Measurements from ENCODE around the gene TIMM29.
A peak's percentile ranks its signal among the peaks of the same experiment; 100 is the strongest.

The TIMM29 gene

DNA sequence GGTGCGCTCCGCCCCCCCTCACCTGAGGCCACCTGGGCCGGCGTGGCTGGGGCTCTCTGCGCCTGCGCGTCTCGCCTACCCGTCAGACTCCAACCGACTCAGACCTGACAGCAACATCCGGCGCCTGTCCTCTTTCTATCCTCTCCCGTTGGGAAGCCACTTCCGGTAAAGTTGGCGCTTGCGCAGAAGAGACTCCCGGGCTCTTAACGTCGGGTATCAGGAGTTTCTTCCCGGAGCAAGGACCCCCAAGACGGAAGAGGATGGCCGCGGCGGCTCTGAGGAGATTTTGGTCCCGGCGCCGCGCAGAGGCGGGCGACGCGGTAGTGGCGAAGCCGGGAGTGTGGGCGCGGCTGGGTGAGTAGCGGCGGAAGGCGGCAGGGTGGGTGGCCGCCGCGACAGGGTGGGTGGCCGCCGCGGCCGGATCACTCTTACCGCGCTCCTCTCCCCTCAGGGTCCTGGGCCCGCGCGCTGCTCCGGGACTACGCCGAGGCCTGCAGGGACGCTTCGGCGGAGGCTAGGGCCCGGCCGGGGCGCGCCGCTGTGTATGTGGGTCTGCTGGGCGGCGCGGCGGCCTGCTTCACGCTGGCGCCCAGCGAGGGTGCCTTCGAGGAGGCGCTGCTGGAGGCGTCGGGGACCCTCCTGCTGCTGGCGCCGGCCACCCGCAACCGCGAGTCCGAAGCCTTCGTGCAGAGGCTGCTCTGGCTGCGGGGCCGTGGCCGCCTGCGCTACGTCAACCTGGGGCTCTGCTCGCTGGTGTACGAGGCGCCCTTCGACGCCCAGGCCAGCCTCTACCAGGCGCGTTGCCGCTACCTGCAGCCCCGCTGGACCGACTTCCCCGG lies at the start of gene TIMM29, which contains the start of gene YIPF2:
TIMM29 (plus strand) TSS at position 249 of the 839 bp plus-strand sequence; CDS start at position 261, 12 bp downstream.
YIPF2 (minus strand) TSS at position 77 of the 839 bp plus-strand sequence. CDS start 229 bp downstream, outside the sequence.
- DNase-seq: peak; percentile 96 to 98

DNA sequence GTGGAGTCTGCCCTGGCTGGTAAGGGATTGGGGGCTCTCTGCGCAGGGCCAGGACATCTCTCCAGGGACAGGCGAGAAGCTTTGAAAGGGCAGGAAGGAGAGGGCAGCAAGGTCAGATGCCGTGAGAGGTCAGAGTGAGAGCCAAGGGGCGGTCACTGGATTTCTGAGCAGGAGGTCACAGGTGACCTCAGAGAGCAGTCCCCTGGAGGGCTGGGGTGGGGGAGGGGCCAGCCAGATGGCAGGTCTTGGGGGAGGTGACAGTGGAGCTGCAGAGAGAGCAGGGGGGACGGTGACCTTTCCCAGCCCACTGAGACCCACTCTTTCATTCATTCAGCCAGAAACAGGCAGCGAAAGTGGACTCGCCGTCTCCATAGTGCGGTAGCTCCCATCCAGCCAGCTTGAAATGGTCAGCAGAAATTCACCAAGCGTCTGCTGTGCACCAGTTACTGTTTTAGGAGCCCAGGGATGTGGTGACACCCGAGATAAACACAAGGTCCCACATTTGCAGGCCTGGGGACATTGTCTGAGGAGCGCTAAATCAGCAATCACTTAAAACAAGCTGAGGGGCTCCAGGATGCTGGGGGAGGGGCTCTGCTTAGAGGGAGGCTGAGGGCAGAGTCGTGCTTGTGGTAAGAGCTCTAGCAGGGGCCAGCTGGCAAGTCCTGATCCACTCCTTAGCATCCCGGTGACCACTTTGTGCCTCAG lies 47.1 kb upstream of the TIMM29 start:
- DNase-seq: no peak

- no peak for DNase-seq
These were observed 46.5 kb upstream of the TIMM29 start for GRCh38 chr19:10882108-10882457.

DNA sequence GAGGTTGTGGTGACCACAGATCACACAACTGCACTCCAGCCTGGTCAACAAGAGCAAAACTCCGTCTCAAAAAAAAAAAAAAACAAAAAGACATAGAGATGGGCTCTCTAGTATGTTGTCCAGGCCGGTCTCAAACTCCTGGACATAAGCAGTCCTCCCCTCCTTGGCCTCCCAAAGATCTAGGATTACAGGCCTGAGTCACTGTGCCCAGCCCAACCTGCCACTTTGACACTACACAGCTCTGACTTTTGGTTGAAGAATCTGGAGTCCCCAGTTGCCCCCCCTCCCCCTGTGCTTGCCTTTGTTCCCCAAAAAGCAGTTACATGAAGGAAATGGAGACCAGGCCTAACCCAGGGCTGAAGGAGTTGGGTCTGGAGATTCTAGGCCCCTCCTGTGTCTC lies 44.3 kb upstream of the TIMM29 start:
- DNase-seq: no peak

GRCh38 chr19:10885201-10886169 lies 43.1 kb upstream of the TIMM29 start:
- no peak for DNase-seq

GRCh38 chr19:10887616-10888367 lies 40.8 kb upstream of the TIMM29 start:
- DNase-seq: no peak

GRCh38 chr19:10888421-10888866 lies 40.2 kb upstream of the TIMM29 start:
- DNase-seq: no peak

DNA sequence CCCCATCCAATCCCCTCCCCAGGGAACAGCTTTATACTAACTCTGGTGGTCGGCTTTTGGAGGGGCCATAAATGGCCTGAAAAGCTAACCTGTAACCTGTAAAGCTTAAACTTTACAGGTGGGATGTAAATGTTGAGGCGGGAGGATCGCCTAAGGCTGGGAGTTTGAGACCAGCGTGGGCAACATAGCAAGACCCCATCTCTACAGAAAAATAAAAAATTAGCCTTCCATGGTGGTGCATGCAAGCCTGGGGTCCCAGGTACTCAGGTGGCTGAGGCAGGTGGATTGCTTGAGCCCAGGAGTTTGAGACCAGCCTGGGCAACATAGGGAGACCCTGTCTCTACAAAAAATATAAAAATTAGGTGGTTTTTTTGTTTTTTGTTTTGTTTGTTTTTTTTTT lies 38.7 kb upstream of the TIMM29 start:
- DNase-seq: no peak

DNA sequence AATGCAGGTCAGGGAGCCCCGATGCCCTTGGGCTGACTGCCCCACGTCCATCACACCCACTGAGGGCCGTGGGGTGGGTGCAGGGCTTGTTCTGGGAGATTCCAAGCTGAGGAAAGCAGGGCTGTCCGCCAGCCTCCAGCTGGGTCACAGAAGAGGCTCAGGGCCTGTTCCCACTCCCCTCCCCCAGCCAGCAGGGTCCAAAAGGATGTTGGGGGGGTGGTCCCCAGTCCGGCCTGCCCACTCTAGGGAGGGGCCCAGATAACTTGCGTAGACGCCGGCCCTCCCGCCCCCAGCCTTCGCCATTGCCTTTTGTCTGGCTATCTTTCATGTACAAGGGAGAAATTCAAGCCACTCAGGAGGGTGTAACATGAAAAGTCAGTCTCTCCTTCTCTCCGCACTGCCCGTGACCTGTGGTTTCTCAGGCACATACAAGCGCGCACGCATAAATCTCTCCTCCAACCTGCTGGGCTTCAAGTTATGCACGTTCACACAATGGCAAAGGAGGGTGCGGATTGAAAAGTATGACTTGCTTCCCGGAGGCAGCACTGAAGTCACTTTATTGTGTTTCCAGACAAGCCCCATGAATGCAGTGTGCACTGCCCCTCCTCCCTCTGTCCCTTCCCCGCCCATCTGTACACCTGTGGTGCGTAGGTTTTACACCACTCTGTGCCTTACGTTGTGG lies 37.1 kb upstream of the TIMM29 start:
- no peak for DNase-seq

DNA sequence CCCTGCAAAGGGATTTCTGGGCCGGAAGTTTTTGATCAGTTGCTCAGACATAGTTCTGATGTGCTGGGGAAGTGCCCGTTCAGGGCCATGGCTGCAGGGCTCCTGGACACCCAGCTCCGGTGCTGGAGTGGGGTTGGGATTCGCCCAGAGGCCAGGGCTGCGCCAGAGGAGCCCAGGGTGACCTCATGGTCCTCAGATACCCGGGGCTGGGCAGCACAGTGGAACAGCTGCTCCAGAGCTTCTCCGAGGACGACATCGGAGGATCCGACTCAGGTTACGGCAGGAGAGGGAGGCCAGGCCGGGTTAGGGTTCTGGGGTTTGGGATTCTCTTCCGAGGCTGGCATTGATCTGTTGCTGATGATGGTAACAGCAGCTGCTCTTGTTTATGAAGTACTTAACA lies 36.4 kb upstream of the TIMM29 start:
- no peak for DNase-seq

GRCh38 chr19:10894911-10895213 lies 33.7 kb upstream of the TIMM29 start:
- no peak for DNase-seq

GRCh38 chr19:10895363-10895762 lies 33.2 kb upstream of the TIMM29 start:
- DNase-seq: no peak

DNA sequence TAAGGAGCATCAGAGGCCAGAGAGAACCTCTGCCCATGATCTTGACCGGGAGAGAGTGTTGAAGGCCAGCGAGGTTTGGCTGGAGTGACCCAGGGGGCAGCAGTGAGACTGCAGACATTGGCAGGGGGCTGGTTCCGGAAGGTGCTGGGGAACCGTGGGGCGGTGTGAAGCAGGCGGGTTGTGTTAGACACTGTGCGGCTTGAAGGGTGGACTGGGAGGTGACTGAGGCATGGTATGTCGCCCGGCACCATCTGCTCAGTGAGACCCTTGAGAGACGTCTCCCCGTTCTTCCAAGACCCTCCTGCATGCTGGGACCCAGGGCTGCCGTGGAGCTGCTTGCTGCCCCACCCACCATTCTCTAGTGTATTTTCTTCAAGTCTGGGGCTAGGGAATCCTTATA lies 32.7 kb upstream of the TIMM29 start:
- no peak for DNase-seq

DNA sequence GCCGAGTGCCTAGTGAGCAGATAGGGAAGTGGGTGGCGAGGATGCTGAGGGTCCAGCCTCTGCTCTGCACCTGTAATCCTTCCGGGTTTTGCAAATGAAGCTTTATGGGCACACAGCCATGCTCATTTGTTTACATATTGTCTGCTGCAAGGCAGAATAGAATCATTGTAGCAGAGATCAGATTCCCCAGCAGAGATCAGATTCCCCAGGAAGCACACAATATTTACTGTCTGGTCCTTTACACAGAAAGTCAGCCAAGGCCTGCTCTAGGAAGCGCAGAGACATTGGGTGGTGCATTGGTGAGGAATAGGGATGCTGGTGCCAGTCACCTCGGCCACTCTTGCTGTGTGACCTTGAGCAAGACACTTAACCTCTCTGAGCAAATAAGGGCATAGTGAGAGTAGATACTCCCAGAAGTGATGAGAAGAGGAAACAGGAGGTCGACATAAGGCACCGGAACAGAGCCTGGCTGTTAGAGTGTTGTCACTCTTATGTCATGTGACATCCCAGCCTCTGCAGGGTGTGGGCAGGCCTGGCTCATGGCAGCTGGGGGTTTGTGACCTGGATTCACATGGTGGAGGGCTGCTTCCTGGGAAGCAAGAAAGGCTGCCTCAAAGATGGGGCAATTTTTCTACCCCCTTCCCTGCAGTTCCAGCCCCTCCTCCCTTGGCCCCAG lies 31.6 kb upstream of the TIMM29 start:
- DNase-seq: no peak

- DNase-seq: no peak
These were observed 30.0 kb upstream of the TIMM29 start for GRCh38 chr19:10898633-10899032.

GRCh38 chr19:10899151-10899653 lies 29.4 kb upstream of the TIMM29 start:
- no peak for DNase-seq

GRCh38 chr19:10907925-10908324 lies 20.7 kb upstream of the TIMM29 start:
- DNase-seq: no peak

GRCh38 chr19:10908380-10908960 lies 20.1 kb upstream of the TIMM29 start:
- DNase-seq: no peak

- DNase-seq: no peak
These were observed 16.8 kb upstream of the TIMM29 start for GRCh38 chr19:10911579-10912363.

DNA sequence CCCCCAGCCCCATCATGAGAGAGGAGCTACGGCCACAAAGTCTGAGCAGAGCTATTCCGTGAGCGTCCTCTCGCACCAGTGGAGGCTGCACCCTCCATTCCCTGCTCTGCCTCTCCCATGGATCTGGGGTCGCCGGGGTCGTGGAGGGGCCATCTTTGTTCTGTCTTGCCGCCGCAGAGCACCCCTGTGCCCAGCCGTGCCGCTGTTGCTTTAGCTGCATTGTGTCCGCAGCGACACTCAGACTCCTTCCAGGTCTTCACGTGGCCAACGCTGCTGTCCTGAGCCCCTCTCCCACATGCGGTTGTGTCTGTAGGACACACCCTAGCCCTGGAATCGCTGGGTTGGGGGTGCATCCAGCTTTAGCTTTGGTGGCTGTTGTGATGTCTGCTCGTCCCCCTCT lies 16.0 kb upstream of the TIMM29 start:
- no peak for DNase-seq

Measured in activated CD4-positive, alpha-beta T cell treated with anti-CD3 and anti-CD28 coated beads, Interleukin-2, amount 50 U/mL, for 48 hours (primary cell).